Measurements from ENCODE around the gene CCDC15. TPM values are rescaled to one million over a fixed set of nuclear protein-coding genes. Genes with fewer than 3 reads are reported as not detected.

The CCDC15 gene
- 1.1 and 1.3 TPM in 2 replicates for polyA plus RNA-seq (2011; rRNA removed)
- polyA plus RNA-seq (2012; cell fraction: cytosol; rRNA removed): 0.17 and 0.19 TPM in 2 replicates
- 0.18 and 0.20 TPM in 2 replicates for polyA plus RNA-seq (2012; cell fraction: nucleus; rRNA removed)
- polyA plus RNA-seq (2017; fragmentation: RNase III; extraction: RNeasy Plus Mini Kit Qiagen cat#74134 plus additional on column Dnase treatment): 0.50 to 0.90 TPM (median 0.58 TPM) in 3 replicates
- 0.68 and 0.79 TPM in 2 replicates for polyA minus RNA-seq (2011; rRNA and poly(A)+ RNA removed)

GRCh38 chr11:124953753-124954589, at the start of gene CCDC15:
Gene CCDC15 (plus strand): TSS chr11:124954202. CDS start chr11:124954733, 531 bp downstream.
- Histone ChIP-seq H3K9me3 (no peaks in the 10 kb centered on the region), H3K4me2 (peak within 1 kb of the TSS; percentile 97), H3K4me1 (peaks cover 5% of the 10 kb centered on the region; the same call in 1 of the 3 replicates), H3K4me3 (peak within 1 kb of the TSS; percentile 76), H3K27ac (peak within 1 kb of the TSS; percentile 89)
- POLR2A ChIA-PET: interaction anchor here (0.5 to 1.8 kb wide), 10 partner anchors 10 to 638 kb away, joined by 3 to 35 read pairs (median 3); partner anchors contain the start of gene HEPACAM
- peak; percentile 81 to 94 for DNase-seq (ENCODE audit: low read depth in 1 of 2, low spot score in 1 of 2)
- CTCF ChIA-PET: interaction anchor here (1.0 to 2.8 kb wide), 7 partner anchors 11 to 479 kb away, joined by 3 to 14 read pairs (median 3); no protein-coding TSS in a partner anchor
- FAIRE-seq: no peak
- peak; percentile 100 for ATAC-seq
- WGBS (ENCODE audit: missing lambda C conversion rate): 0% methylated on average over 21 of the region's 54 CpGs
- TF ChIP-seq ZNF302 (CRISPR knock-in tag; IDR thresholded peaks at IDR 0.05) (no peak), POLR2AphosphoS2 (conservative IDR thresholded peaks at IDR 0.05; ENCODE audit: low read length) (no peak), JUN (IDR thresholded peaks at IDR 0.05) (peak in 1 of 2 experiments; percentile 68; a peak in 2 of 5 replicates), HDAC2 (IDR thresholded peaks at IDR 0.05) (no peak), SREBF2 (IDR thresholded peaks at IDR 0.05) (no peak), RCOR1 (IDR thresholded peaks at IDR 0.05; ENCODE audit: low read depth, low read length) (no peak), CBX2 (IDR thresholded peaks at IDR 0.05; ENCODE audit: borderline replicate concordance, low read depth) (no peak), EHF (CRISPR knock-in tag; IDR thresholded peaks at IDR 0.05) (no peak), POLR2A (IDR thresholded peaks at IDR 0.05; ENCODE audit: low read length) (peak; percentile 86), PBX3 (IDR thresholded peaks at IDR 0.05) (peak; percentile 46; the same call in 1 of the 2 replicates), ZFP36 (IDR thresholded peaks at IDR 0.05; ENCODE audit: borderline replicate concordance, partially characterized antibody) (no peak), RARB (CRISPR knock-in tag; IDR thresholded peaks at IDR 0.05) (no peak), HEYL (CRISPR knock-in tag; IDR thresholded peaks at IDR 0.05) (no peak), BHLHE40 (IDR thresholded peaks at IDR 0.05; ENCODE audit: low read depth, low read length) (no peak), RFX5 (IDR thresholded peaks at IDR 0.05) (no peak), REST (IDR thresholded peaks at IDR 0.05) (no peak), BCL3 (IDR thresholded peaks at IDR 0.05) (peak; percentile 83; the same call in 2 of the 3 replicates), ZSCAN20 (CRISPR knock-in tag; IDR thresholded peaks at IDR 0.05) (no peak), NPAS2 (CRISPR knock-in tag; IDR thresholded peaks at IDR 0.05; ENCODE audit: borderline replicate concordance) (no peak), E2F6 (IDR thresholded peaks at IDR 0.05; ENCODE audit: borderline replicate concordance, low read depth) (peak; percentile 29; the same call in 1 of the 2 replicates), CEBPB (IDR thresholded peaks at IDR 0.05) (no peak), TP53 (CRISPR knock-in tag; IDR thresholded peaks at IDR 0.05) (no peak), GATA3 (IDR thresholded peaks at IDR 0.05; ENCODE audit: borderline replicate concordance) (no peak), MAFK (IDR thresholded peaks at IDR 0.05; ENCODE audit: partially characterized antibody) (no peak), MAX (IDR thresholded peaks at IDR 0.05) (peak; percentile 83), ESRRA (IDR thresholded peaks at IDR 0.05; ENCODE audit: borderline replicate concordance, low read length) (no peak), USF2 (IDR thresholded peaks at IDR 0.05) (peak; percentile 22; the same call in 1 of the 2 replicates), JUNB (IDR thresholded peaks at IDR 0.05) (no peak), PHF8 (IDR thresholded peaks at IDR 0.05; ENCODE audit: borderline replicate concordance, low read depth) (peak; percentile 77), NR3C1 (IDR thresholded peaks at IDR 0.05) (no peak), CTCF (IDR thresholded peaks at IDR 0.05) (no peak)
